GM21423 (cell line): ENCODE data around the gene LRRC3C.

Experiments
- ATAC-seq: cut with Tn5 transposase; IDR thresholded peaks from one replicate; pipeline ENCODE4 v1.9.1; 2021; ENCODE audit warnings: mild to moderate bottlenecking, moderate library complexity; ENCODE audit not compliant: unreplicated experiment

Gene LRRC3C

GRCh38 chr17:39923836-39924690, 3.5 kb upstream of the LRRC3C start:
- no peak for ATAC-seq

DNA sequence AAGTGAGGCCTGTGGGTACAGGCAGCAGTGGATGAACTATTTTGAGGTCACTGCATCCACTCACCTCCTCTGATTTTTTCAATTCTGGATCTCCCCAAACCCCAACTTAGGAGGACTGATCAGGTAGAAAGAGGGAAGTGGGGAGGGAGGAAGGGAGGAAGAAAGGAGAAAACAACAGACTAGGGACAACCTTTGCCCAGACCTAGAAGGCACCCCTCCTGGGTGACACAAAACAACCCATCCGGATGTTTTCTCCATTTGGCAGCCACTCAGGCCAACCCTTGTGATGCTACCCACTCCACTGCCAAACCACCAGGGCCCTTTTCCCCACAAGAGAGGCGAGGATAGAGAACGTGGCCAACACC, 2.9 kb upstream of the LRRC3C start:
- ATAC-seq, result no peak

- no peak for ATAC-seq
Measured at GRCh38 chr17:39925282-39926134, 2.0 kb upstream of the LRRC3C start.

DNA sequence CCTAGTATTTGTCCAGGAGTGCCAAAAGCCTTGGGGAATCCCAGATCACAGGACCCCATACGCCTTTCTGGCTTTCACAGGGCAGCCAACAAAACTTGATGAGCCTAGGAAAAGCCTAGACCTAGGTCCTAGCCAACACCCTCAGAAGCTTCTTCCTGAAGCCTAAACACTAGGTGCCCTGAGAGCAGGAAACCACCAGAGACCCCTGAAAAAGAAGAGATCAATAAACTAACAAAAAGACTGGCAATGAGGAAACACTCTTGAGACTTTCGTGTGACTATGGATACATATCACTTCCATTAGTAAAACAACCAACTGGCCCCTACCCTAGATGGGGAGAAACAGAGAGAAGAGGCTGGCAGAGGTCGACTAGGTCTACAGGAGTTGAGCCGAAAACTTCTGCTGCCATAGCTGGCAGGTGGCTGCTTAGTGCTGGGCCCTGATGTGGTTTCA, 1.4 kb upstream of the LRRC3C start:
- no peak for ATAC-seq

GRCh38 chr17:39926588-39927100, 888 bp upstream of the LRRC3C start:
- ATAC-seq, result no peak

- ATAC-seq, result peak; percentile 15
Measured at GRCh38 chr17:39927929-39928857, 661 bp downstream of the LRRC3C start.

- no peak for ATAC-seq
Measured at GRCh38 chr17:39928858-39929645, 1.5 kb downstream of the LRRC3C start.

DNA sequence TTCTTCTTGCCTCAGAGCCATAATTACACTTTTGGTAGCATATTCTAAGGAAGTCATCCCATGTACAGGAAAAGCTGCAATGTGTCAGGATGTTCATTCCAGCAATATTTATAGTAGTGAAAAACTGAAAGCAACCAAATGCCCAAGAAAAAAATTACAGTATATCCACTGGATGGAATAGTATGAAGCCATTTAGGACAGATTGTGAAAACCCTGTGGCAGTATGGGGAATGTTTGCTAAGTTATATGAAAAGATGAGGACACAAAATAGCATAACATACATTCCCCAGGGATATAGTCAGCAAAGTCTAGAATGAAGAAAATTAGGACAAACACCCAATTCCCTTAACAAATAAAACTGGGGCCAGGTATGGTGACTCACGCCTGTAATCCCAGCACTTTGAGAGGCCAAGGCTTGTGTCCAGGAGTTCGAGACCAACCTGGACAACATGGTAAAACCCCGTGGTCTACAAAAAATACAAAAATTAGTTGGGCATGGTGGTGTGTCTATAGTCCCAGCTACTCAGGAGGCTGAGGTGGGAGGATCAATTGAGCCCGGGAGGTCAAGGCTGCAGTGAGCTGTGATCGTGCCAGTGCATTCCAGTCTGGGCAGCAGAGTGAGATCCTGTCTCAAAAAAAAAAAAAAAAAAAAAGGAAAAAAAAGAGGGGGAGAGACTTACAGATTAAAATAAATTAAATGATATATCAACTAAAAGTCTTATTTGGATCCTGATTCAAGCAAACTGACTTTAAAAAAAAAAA, 2.3 kb downstream of the LRRC3C start:
- no peak for ATAC-seq

- no peak for ATAC-seq
Measured at GRCh38 chr17:39933912-39934311, 6.4 kb downstream of the LRRC3C start.

- no peak for ATAC-seq
Measured at GRCh38 chr17:39934324-39934723, 6.8 kb downstream of the LRRC3C start.

- no peak for ATAC-seq
Measured at GRCh38 chr17:39935909-39936308, 8.4 kb downstream of the LRRC3C start.

- ATAC-seq, result no peak
Measured at GRCh38 chr17:39937447-39937846, 9.9 kb downstream of the LRRC3C start.

- ATAC-seq, result no peak
Measured at GRCh38 chr17:39938140-39938869, 10.8 kb downstream of the LRRC3C start.

DNA sequence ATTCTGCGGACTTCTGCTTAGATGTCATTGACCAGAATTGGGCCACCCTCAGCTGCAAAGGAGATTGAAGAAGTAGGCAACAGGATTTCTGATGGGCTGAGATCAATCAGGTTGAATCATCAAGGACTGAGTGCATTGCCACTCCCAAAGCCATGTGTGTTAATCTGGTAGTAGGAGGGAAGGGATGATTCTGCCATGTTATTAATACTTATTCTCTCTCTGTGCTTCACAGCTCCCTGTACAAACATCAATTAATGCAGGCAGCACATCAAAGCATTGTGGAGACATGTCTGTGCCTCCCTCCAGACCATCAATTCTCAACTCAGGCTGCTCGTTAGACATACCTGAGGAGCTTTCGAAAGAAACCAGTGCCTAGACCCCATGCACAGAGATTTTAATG, 11.6 kb downstream of the LRRC3C start:
- ATAC-seq, result no peak

- ATAC-seq, result peak; percentile 40
Measured at GRCh38 chr17:39939588-39940419, 12.3 kb downstream of the LRRC3C start.

DNA sequence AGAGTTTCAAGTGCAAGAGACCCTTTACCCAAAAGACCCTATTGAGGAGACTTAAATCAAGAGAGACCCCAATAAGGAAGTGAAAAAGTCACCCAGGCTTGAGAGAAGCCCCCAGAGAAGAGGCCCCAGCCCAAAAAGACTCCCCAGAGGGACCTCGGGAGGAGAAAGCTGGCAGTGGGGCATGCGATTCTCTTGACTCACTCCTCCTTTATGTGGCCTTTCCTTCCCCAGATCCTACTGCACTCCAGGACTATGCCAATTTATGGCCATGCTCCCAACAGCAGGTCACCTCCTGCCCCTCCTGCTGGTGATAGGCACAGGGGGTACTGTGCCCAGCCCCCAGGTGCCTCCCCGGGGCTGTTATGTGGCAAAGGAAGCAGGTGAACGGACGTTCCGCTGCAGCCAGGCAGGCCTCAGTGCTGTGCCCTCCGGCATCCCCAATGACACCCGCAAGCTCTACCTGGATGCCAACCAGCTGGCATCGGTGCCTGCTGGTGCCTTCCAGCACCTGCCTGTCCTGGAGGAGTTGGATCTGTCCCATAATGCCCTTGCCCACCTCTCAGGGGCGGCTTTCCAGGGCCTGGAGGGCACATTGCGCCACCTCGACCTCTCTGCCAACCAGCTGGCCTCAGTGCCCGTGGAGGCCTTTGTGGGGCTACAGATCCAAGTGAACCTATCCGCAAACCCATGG, 16.3 kb downstream of the LRRC3C start:
- ATAC-seq, result no peak

DNA sequence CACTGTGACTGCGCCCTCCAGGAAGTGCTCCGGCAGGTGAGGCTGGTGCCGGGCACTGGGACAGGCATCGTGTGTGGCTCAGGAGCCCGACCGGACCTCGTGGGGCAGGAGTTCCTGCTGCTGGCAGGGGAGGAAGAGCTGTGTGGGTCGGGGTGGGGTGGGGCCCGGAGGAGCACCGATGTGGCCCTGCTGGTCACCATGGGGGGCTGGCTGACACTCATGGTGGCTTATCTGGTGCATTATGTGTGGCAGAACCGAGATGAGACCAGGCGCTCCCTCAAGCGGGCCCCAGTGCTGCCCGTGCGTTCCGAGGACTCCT, 16.8 kb downstream of the LRRC3C start:
- no peak for ATAC-seq
